ENCODE measurements around the gene CGB8.

The CGB8 gene

DNA sequence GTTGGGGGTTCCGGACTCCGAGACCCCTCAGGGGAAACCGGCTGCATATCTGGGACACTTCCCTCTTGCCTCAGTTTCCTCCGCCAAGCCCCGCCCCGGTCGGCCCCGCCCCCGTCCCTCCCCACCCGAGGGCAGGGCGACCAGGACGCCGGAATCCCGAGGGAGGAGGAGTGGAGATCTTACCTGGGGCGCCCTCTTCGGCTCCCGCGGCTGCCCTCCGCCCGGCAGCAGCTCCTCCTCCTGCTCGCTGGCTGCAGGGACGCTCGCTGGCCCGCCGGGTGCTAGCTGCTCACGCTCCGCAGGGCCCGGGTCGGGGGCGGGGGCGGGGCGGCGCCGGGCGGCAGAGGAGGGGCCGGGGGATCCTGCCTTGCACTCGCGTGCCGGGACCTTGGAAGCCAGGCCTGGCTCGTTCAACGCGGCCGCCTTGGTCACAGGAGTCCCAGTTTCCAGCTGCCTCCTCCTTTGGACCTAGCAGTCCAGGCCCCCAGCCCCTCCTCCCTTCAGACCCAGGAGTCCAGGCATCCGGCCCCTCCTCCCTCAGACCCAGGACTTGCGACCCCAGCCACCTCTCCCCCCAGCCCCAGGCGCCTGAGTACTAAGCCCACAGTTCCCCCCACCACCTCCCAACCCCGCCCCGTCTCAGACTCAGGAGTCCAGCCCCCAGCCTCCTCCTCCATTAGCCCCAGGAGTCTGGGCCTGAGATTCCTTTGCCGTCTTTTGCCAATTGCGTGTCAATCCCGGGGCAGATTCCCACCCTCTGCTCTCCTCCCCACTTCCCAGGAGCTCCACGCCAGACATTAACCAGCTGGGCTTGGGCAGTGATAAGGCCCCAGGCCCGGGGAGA is 16.1 kb upstream of the CGB8 start, which contains the start of gene NTF4:
NTF4 (minus strand) TSS at position 51 of the 844 bp plus-strand sequence. CDS start 2,821 bp downstream, outside the sequence.
- no peaks in the 10 kb centered on the region for H3K79me2 ChIP-seq
- no peak within 1 kb of the TSS for H3K9ac ChIP-seq
- H3K27me3 ChIP-seq (ENCODE audit: control insufficient read depth, insufficient read depth, low read length), result no peaks in the 10 kb centered on the region
- peak within 1 kb of the TSS; percentile 49 for H3K4me2 ChIP-seq (ENCODE audit: low read length)
- H3K9me3 ChIP-seq (ENCODE audit: control insufficient read depth, low read length), result no peaks in the 10 kb centered on the region
- H2AFZ ChIP-seq, result no peak within 1 kb of the TSS
- H3K4me1 ChIP-seq, result no peaks in the 10 kb centered on the region
- no peak within 1 kb of the TSS for H3K27ac ChIP-seq
- peak within 1 kb of the TSS; percentile 16 for H3K4me3 ChIP-seq (ENCODE audit: low read depth, low read length)
- no peaks in the 10 kb centered on the region for H3K36me3 ChIP-seq (ENCODE audit: control insufficient read depth, insufficient read depth, low read length)
- TF ChIP-seq, protein P1, sequence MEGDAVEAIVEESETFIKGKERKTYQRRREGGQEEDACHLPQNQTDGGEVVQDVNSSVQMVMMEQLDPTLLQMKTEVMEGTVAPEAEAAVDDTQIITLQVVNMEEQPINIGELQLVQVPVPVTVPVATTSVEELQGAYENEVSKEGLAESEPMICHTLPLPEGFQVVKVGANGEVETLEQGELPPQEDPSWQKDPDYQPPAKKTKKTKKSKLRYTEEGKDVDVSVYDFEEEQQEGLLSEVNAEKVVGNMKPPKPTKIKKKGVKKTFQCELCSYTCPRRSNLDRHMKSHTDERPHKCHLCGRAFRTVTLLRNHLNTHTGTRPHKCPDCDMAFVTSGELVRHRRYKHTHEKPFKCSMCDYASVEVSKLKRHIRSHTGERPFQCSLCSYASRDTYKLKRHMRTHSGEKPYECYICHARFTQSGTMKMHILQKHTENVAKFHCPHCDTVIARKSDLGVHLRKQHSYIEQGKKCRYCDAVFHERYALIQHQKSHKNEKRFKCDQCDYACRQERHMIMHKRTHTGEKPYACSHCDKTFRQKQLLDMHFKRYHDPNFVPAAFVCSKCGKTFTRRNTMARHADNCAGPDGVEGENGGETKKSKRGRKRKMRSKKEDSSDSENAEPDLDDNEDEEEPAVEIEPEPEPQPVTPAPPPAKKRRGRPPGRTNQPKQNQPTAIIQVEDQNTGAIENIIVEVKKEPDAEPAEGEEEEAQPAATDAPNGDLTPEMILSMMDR (IDR thresholded peaks at IDR 0.05), result no peak

DNA sequence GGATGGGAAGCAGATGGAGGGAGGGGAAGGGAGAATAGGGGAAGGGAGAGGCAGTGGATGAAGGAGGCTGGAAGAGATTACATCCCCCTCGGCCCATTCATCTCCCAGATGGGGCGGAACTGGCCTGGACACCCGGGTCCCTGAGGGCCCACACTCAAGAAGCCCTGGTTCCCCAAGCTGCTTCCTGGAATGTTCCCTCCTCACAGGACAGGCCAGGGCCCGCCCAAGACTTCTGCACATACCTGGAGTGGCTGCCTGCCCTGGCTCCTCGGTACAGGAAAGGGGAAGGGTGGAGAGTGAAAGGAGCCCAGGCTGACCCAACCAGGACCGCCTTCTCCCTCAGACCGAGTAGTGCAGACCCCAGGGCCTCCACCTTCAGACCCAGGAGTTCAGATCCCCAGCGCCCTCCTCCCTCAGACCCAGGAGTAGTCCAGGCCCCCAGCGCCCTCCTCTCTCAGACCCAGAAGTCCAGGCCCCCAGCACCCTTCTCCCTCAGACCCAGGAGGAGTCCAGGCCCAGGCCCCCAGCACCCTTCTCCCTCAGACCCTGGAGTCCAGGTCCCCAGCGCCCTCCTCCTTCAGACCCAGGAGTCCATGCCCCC is 15.2 kb upstream of the CGB8 start:
- no peaks in the 10 kb centered on the region for H3K4me1 ChIP-seq
- no peaks in the 10 kb centered on the region for H3K79me2 ChIP-seq
- no peaks in the 10 kb centered on the region for H3K27me3 ChIP-seq (ENCODE audit: control insufficient read depth, insufficient read depth, low read length)
- TF ChIP-seq, protein P1 (IDR thresholded peaks at IDR 0.05), result no peak
- no peak overlapping the region for H2AFZ ChIP-seq
- no peaks in the 10 kb centered on the region for H3K36me3 ChIP-seq (ENCODE audit: control insufficient read depth, insufficient read depth, low read length)
- no peak overlapping the region for H3K4me2 ChIP-seq (ENCODE audit: low read length)
- no peak overlapping the region for H3K9ac ChIP-seq
- no peaks in the 10 kb centered on the region for H3K9me3 ChIP-seq (ENCODE audit: control insufficient read depth, low read length)
- H3K27ac ChIP-seq, result no peak overlapping the region
- no peak overlapping the region for H3K4me3 ChIP-seq (ENCODE audit: low read depth, low read length)

DNA sequence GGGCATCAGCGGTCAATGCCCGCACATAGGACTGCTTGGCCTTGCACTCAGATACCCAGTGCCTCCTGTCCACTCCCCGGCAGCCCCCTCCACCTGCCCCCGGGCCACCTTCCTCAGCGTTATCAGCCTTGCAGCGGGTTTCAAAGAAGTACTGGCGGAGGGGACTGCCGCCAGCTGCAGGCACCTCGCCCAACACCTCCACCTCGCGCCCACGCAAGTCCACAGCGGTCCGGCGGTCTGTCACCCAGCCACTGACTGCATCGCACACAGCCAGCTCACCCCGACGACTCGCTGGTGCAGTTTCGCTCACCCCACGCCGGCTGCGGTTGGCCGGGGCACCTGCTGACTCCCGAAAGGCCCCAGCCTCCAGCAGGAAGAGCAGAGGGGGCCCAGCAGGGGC is 12.5 kb upstream of the CGB8 start:
- H3K4me1 ChIP-seq, result peaks cover 4% of the 10 kb centered on the region
- H3K4me3 ChIP-seq (ENCODE audit: low read depth, low read length), result no peak overlapping the region
- TF ChIP-seq, protein P1 (IDR thresholded peaks at IDR 0.05), result no peak
- H3K9ac ChIP-seq, result no peak overlapping the region
- no peak overlapping the region for H3K27ac ChIP-seq
- no peaks in the 10 kb centered on the region for H3K27me3 ChIP-seq (ENCODE audit: control insufficient read depth, insufficient read depth, low read length)
- H3K36me3 ChIP-seq (ENCODE audit: control insufficient read depth, insufficient read depth, low read length), result no peaks in the 10 kb centered on the region
- no peak overlapping the region for H2AFZ ChIP-seq
- no peaks in the 10 kb centered on the region for H3K9me3 ChIP-seq (ENCODE audit: control insufficient read depth, low read length)
- H3K79me2 ChIP-seq, result no peaks in the 10 kb centered on the region
- H3K4me2 ChIP-seq (ENCODE audit: low read length), result no peak overlapping the region

DNA sequence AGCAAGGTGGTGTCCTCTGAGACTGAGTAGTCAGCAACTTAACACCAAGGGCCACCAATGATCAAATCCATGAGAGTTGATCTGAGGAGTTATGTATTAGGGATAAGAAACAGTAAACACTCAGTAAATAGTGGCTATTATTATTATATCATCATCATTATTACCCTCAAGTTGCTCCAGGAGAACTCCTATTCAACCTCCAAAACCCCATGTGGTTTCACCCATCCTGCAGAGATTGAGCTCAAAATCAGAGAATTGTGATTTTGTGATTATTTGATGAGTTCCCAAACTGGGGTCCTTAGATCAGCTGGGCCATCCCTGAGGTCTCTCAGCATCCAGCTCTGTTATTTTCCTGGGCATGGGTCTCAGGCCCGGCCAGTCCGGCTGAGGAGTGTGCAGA is 12.1 kb upstream of the CGB8 start:
- Histone ChIP-seq H3K4me3 (ENCODE audit: low read depth, low read length) (no peak overlapping the region), H3K4me1 (peaks cover 4% of the 10 kb centered on the region), H3K36me3 (ENCODE audit: control insufficient read depth, insufficient read depth, low read length) (no peaks in the 10 kb centered on the region), H3K79me2 (no peaks in the 10 kb centered on the region), H3K9me3 (ENCODE audit: control insufficient read depth, low read length) (no peaks in the 10 kb centered on the region), H3K4me2 (ENCODE audit: low read length) (no peak overlapping the region), H3K27ac (no peak overlapping the region), H3K9ac (no peak overlapping the region), H3K27me3 (ENCODE audit: control insufficient read depth, insufficient read depth, low read length) (no peaks in the 10 kb centered on the region), H2AFZ (no peak overlapping the region)
- TF ChIP-seq, protein P1 (IDR thresholded peaks at IDR 0.05), result no peak

Measured in parathyroid adenoma (tissue), 2 donors.